Islet precursor cell (in vitro differentiated cells): ENCODE results near the gene FBXO31.
"Not testable (repeated sequence)": the region's sequence is repeated elsewhere in the genome, so short reads cannot be mapped to it uniquely, and the experiment has no call there.

ENCODE experiments used
- DNase-seq: peaks from one replicate; pipeline ENCODE4 v3.0.0-alpha.2; 2018

Gene FBXO31

DNA sequence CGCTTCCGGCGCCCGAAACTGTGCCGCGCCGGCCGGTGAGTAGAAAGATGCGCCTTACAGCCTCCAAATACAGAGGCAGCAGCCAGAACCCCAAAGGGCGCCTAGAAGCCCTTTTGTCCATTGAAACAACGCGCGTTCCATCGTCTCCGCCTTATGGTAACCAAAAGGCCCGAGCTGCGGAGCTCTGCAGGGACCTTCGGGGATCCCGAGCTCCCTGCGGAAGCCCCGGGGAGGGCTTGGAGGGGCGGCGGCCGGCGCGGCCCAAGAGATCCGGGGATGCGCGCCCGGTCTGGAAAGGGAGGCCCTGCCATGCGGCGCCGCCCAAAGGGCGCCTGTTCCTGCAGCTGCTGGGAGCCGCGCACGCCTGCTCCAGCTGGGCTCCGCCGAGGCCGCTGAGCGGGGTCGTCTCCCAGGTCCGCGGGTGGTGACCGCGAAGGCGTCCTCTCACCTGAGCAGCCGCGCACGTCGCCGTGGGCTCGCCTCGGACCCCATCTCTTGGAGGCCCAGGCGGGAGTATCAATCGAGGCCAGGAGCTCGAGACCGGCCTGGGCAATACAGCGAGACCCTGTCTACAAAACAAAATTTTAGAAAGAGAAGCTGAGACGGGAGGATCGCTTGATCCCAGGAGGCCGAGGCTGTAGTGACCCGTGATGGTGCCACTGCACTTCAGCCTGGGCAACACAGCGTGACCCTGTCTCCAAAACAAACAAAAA is 742 bp upstream of the FBXO31 start:
- peak; percentile 85 for DNase-seq

GRCh38 chr16:87382023-87382785 is 1.4 kb downstream of the FBXO31 start:
- DNase-seq: no peak

DNA sequence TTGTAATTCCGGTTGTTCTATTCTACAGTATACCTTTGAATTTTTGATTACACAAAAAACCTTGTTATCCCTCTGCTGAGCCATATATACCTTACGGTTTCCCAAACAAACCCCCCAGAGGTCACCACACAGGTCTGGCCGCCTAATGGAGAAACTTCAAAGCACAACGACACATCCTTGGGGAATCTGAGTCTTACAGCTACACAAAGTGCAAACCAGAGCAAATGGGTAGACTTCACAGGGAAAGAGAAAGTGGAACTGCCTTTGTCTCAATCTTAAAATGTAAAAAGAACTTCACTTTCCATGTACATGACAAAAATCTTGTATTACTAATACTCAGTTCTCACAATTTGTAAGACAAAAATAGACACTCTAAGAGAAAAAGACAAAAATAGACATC is 2.7 kb downstream of the FBXO31 start:
- no peak for DNase-seq

- DNase-seq: no peak
Observed at GRCh38 chr16:87380403-87380802, 3.2 kb downstream of the FBXO31 start.

DNA sequence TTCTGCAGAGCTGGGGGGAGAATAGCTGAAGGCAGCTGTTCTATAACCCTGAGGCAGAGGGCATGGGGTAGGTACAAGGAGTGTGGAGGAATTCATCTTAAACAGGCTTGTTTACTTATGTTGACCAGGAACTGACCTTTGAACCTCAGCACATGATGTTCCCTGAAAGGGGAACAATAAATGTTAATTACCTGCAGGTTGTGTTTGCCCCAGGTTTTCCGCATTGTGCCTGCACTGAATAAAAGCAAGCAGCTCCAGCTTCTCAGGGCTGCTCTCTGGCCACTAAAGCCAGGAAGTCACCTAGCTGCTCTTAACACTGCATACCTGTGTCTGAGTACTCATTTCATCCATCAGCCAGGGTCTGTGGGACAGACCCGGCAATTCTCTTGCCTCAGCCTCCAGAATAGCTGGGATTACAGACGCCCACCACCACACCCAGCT is 4.2 kb downstream of the FBXO31 start:
- DNase-seq: not testable (repeated sequence)

- DNase-seq: no peak
Observed at GRCh38 chr16:87376660-87377059, 6.9 kb downstream of the FBXO31 start.

- DNase-seq: no peak
Observed at GRCh38 chr16:87375426-87376135, 8.0 kb downstream of the FBXO31 start.

- no peak for DNase-seq
Observed at GRCh38 chr16:87374313-87374712, 9.3 kb downstream of the FBXO31 start.

GRCh38 chr16:87372305-87372704 is 11.3 kb downstream of the FBXO31 start:
- no peak for DNase-seq

DNA sequence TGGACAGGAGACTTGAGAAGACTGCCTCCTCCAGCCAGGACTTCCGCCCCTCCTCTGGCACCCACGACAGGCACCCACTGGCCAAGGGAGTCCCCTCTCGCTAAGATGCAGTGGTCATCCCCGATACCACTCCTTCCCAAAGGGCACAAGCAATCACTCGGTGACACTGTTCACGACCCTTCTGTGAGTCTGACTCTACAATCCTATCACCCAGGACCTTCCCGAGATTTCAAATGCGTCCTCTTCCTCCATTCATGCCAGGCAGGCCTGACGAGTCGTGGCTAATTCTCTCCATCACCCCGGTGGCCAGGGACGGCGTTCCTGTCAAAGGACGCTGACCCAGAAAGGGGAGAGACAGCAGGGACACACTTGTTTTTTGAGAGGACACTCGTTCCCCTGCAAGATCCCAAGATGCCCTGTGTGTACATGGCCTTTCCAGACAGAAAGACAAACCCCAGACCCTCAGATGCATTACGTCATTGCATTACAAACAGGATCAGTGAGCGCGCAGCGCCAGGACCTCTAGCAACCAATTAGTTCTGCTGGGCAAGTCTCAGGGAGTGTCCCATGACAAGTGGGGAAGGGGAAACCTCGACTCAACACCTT is 12.2 kb downstream of the FBXO31 start:
- DNase-seq: no peak

- DNase-seq: no peak
Observed at GRCh38 chr16:87369796-87370719, 13.5 kb downstream of the FBXO31 start.

DNA sequence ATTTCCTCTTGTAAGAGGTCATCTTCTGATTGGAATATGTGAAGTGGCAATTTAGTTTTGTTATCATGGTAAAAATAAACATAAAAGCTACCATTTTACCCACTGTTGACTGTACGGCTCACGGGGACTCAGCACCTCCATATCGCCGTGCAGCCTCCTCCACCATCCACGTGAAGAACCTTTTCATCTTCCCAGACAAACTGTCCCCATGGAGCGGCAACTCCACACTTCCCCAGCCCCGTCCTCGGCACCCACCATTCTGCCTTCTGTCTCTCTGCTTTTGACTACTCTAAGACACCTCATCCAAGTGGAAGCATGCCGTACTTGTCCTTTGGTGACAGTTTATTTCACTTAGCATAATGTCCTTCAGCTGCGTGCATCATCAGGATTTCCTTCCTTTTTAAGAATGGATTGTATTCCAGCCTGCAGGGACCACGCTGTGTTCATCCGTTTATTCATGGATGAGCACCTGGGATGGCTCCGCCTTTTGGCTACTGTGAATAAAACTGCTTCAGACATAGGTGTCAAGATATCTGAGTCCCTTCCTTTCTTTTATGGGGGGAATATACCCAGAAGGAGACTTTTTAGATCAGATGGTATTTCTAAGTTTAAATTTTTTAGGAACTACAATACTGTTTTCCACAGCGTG is 14.3 kb downstream of the FBXO31 start:
- no peak for DNase-seq

DNA sequence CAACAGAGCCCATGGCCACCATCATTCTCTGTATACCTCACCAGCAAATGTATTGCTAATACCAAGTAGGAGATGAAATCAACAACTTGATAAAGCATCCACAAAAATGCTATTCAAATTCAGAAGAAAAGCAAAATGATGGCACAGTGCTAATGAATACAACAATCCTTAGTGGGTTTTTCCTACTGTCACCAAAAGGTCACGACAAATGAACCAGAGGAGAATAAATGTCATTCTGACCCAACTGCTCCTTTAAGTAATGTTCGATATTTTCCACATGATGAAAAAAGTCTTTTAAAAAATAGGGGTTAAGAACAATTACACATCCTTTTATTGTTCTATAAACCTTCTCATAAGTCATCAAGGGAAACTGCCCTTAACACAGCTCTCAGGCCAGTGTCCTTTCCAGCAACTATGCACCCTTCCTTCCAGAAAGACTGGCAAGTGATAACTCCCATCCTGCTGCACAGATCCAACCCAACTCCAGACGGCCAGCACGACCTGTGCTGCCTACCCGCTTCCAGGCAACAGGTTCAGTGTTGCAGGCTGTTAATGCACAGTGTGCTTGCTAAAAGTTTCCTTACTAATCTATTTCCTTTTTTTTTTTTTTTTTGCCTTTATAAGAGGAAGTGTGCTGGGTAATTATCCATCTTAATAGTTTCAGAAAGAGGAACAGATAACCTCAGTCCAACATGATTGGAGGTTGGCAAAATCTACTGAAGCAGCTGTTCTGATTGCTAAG is 15.4 kb downstream of the FBXO31 start:
- no peak for DNase-seq

GRCh38 chr16:87367529-87367928 is 16.0 kb downstream of the FBXO31 start:
- DNase-seq: no peak

GRCh38 chr16:87366930-87367329 is 16.6 kb downstream of the FBXO31 start:
- no peak for DNase-seq

DNA sequence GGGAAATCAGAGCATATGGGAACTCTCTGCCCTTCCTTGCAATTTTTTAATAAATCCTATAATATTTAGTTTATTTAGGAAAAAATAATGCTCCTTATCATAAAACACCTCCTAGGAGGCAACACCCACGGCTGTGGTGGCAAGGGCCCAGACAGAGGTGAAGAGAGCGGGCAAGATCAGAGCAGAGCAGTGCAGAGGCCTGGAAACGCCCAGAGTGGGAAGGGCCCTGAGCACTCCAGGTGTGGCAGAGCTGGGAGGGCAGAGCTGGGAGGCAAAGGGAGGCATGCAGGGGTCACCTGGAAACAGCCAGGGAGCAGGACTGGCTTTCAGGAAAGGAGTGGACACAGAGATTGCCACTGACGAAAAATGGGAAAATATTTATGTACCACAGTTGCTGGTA is 17.3 kb downstream of the FBXO31 start:
- DNase-seq: no peak

GRCh38 chr16:87365021-87365713 is 18.4 kb downstream of the FBXO31 start:
- DNase-seq: no peak

DNA sequence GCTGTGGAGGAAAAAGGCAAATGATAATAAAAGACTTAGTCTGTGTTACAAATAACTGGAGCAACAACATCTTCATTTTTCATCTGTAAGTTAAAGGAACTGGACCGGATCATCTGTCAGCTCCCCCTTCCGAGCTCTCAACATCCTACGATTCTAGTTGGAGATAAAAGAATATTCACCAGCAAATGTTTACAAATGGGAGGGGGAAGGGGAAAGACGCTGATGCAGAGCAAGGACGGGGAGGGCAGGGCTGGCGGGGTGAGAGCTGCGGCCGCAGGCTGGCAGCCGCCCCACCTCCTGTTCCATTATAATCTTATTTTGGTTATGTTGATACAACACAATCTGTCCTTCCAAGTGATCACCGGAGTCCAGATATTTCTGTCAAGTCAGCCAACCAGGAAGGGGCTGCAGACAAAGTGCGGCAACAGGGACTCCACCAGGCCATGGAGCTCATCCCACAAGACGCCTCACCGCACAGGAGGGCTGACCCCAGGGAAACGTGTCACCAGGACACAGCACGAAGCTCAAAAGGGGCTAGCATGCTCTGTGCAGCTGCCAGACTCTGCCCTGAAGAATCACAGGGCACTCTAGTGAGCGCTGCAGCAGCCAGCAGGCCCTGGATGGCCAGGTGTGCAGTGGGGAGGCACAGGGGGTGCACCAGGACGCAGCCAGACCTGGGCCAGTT is 19.7 kb downstream of the FBXO31 start:
- no peak for DNase-seq

GRCh38 chr16:87362828-87363559 is 20.6 kb downstream of the FBXO31 start:
- not testable (repeated sequence) for DNase-seq
